RWPE1 (cell line): ENCODE data around the gene IDH1.

ENCODE experiments used
- CTCF ChIA-PET: fragments of 350-600 bp; sonication (Branson Sonifier 250); formaldehyde crosslinking; extraction: SDS; loops from one replicate; lab custom pipeline; 2021; lab: Yijun Ruan, JAX
- POLR2A ChIA-PET: fragments of 400-600 bp; formaldehyde crosslinking; extraction: SDS; loops from one replicate; lab custom pipeline; 2020; ENCODE audit warnings: antibody characterized with exemption; ENCODE audit not compliant: low non-redundant PET; lab: Yijun Ruan, JAX
- DNase-seq: peaks from one replicate; pipeline ENCODE4 v3.0.0; 2012; ENCODE audit warnings: low spot score
- H3K27ac ChIP-seq: fragments of 450-650 bp; 2 replicates; pipeline ENCODE4 v1.5.1; 2017
- TF ChIP-seq, protein P1 (sequence below): fragments of 450-650 bp; conservative IDR thresholded peaks from 2 replicates; pipeline ENCODE4 v1.5.1; 2017; ENCODE audit warnings: low read depth, mild to moderate bottlenecking

The IDH1 gene

DNA sequence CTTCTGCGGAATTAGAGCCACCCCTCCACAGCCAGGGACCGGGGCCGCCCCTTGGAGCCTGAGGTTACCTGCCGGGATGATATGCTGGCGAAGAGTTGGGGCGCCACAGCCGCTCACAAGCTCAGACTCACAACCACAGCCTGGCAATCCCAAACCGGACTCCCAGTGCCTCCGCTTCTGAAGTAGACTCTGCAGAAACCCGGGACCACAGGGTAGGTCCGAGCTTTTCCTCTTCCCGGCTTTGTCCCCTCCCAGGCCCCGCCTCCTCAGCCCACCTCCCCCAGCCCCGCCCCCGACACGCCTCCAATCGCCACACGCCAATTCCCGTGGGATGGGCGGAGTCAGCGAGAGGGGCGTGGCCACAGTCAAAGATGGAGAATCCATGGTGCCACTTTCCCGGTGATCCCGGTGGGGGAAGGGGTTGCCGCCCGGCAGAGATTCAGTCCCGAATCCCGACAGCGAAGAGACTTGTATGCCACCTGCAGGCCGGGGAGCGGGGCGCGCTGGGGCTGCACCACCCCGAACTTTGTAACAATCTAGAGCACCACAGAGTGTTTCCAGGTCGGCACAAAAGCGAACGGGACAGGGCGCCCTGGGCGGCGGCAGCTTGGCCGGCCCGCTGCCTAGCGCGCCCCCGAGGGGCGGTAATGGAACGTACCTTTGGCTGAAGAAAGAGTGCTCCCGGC, at the start of gene IDH1:
Gene IDH1 (minus strand): TSS at position 201 of the 686 bp plus-strand sequence. CDS start 3,520 bp downstream, outside the sequence.
- peak within 1 kb of the TSS; percentile 94 for H3K27ac ChIP-seq
- TF ChIP-seq, protein P1, sequence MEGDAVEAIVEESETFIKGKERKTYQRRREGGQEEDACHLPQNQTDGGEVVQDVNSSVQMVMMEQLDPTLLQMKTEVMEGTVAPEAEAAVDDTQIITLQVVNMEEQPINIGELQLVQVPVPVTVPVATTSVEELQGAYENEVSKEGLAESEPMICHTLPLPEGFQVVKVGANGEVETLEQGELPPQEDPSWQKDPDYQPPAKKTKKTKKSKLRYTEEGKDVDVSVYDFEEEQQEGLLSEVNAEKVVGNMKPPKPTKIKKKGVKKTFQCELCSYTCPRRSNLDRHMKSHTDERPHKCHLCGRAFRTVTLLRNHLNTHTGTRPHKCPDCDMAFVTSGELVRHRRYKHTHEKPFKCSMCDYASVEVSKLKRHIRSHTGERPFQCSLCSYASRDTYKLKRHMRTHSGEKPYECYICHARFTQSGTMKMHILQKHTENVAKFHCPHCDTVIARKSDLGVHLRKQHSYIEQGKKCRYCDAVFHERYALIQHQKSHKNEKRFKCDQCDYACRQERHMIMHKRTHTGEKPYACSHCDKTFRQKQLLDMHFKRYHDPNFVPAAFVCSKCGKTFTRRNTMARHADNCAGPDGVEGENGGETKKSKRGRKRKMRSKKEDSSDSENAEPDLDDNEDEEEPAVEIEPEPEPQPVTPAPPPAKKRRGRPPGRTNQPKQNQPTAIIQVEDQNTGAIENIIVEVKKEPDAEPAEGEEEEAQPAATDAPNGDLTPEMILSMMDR = peak; percentile 78
- DNase-seq = peak; percentile 96
- CTCF ChIA-PET = interaction anchor here (0.6 to 3.4 kb wide), 8 partner anchors 9 to 1799 kb away, joined by 3 to 22 read pairs (median 3); partner anchors contain the start of gene PIKFYVE
- POLR2A ChIA-PET = interaction anchor here (0.6 to 1.4 kb wide), 3 partner anchors 11 to 153 kb away, joined by 3 to 4 read pairs (median 3); partner anchors contain the start of gene PIKFYVE

- DNase-seq = no peak
- ChIA-PET POLR2A (no interaction called here), CTCF (no interaction called here)
- TF ChIP-seq, protein P1 = no peak
- no peak overlapping the region for H3K27ac ChIP-seq
Measured at GRCh38 chr2:208304157-208304556, 49.3 kb upstream of the IDH1 start.

- CTCF ChIA-PET = interaction anchor here (0.6 kb wide), 1 partner anchor 18 kb away, joined by 5 read pairs; no protein-coding TSS in a partner anchor
- DNase-seq = peak; percentile 43
- TF ChIP-seq, protein P1 = no peak
- POLR2A ChIA-PET = no interaction called here
- H3K27ac ChIP-seq = no peak overlapping the region
Measured at GRCh38 chr2:208300847-208301618, 46.2 kb upstream of the IDH1 start.

DNA sequence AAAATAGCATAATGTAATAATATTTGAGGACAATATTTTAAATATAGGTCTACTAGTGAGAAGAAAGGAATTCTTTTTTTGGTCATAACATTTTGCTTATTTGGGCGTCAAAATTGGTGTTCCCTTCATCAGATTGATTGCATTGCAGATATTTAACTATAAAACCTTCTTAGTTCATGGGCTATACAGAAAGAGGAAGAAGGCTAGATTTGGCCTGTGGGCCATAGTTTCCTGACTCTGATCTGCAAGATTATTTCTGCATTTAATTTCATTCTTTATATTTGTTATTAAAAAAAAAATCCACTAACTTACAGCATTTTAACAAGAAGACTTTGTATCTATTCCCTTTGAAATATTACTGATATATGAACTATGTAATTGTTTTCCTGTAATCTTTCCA, 43.1 kb upstream of the IDH1 start:
- CTCF ChIA-PET = no interaction called here
- POLR2A ChIA-PET = no interaction called here
- DNase-seq = no peak
- no peak overlapping the region for H3K27ac ChIP-seq
- TF ChIP-seq, protein P1 = no peak

DNA sequence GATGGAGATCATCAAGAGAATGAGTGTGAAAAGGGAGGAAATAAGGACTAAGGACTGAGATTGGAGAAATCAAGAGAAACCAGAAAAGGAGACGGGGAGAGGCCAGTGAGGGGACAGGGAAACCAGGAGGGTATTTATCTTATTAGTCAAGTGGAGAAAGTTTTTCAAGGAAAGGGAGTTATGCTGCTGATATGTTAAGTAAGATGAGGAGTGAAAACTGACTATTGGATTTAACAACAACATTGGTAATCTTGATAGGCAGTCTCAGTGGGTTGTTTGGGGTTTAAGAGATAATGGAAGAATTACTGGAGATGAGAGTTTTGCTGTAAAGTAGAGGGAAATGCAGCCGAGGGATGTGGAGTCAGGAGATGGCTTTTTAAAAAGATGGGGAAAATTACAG, 41.7 kb upstream of the IDH1 start:
- ChIA-PET CTCF (no interaction called here), POLR2A (no interaction called here)

DNA sequence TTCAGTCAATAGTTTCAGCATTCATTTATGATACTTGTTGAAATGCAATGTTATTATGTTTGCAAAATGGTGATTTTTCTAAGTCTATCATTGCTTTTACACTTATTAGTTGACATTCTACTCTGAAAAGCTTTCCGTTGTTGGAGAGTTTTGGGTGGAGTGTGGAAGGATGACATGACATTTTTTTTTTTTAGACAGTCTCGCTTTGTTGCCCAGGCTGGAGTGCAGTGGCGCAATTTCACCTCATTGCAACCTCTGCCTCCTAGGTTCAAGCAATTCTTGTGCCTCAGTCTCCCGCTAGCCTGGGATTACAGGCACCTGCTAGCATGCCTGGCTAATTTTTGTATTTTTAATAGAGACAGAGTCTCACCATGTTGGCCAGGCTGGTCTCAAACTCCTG, 41.0 kb upstream of the IDH1 start:
- POLR2A ChIA-PET = no interaction called here
- CTCF ChIA-PET = no interaction called here
- TF ChIP-seq, protein P1 = no peak
- H3K27ac ChIP-seq = no peak overlapping the region
- DNase-seq = no peak

More for the DNA sequence above, 41.7 kb upstream of the IDH1 start:
- TF ChIP-seq, protein P1 = no peak
- no peak for DNase-seq
- H3K27ac ChIP-seq = no peak overlapping the region
